ENCODE results near the gene CARD19. TPM values are rescaled to one million over a fixed set of nuclear protein-coding genes. Genes with fewer than 3 reads are reported as not detected.

CARD19 gene
- total RNA-seq, 1 donor from 2014 or later: 15.6 TPM

DNA sequence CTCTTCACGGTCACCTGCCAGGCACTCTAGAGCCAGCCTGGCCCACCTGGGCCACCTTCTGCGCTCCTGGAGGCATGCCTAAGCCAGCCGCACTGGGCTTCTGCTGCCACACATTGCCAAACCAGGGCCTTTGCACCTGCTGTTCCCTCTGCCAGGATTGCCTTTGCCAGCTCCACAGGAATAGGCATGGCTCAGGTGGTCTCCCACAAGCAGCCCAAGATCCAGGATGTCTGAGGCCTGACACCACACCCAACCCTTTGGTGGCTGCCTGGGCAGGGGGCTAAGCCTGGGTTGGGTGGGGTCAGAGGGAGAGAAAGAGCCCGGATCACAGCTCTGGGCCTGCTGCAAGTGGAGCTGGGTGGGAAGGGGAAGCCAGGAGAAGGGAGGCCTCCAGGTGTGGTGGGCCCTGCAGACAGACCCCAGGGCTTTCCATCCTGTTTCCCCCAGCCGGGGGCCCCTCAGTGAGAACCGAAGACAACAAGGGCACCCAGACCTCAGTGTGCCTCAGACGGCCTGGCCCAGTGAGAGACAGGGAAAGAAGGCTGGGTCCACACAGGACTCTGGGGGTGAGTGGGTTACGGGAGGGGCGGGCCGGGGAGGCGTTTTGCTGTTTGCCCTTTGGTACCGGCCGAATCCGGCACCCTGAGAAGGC is 38.2 kb upstream of the CARD19 start:
- Mint-ChIP-seq H3K27ac (peak overlapping the region; percentile 88), H3K9me3 (no peaks in the 10 kb centered on the region), H3K27me3 (no peaks in the 10 kb centered on the region), H3K4me1 (peaks cover 56% of the 10 kb centered on the region), H3K4me3 (peak overlapping the region; percentile 69), H3K36me3 (ENCODE audit: low read depth) (no peaks in the 10 kb centered on the region)
- intact Hi-C loops (cut with micrococcal nuclease): loop anchor here (1.0 to 2.0 kb wide), 7 partner anchors 15 to 180 kb away; partner anchors contain the start of genes NINJ1 and ZNF484
- ATAC-seq (ENCODE audit: low read depth): peak; percentile 41
- ChIA-PET CTCF (interaction anchor here (1.1 kb wide), 1 partner anchor 55 kb away, joined by 3 read pairs; no protein-coding TSS in a partner anchor), POLR2A (interaction anchor here (5.1 kb wide), 1 partner anchor 38 kb away, joined by 41 read pairs; the partner anchor contains the start of gene CARD19)
- TF ChIP-seq, protein P1, sequence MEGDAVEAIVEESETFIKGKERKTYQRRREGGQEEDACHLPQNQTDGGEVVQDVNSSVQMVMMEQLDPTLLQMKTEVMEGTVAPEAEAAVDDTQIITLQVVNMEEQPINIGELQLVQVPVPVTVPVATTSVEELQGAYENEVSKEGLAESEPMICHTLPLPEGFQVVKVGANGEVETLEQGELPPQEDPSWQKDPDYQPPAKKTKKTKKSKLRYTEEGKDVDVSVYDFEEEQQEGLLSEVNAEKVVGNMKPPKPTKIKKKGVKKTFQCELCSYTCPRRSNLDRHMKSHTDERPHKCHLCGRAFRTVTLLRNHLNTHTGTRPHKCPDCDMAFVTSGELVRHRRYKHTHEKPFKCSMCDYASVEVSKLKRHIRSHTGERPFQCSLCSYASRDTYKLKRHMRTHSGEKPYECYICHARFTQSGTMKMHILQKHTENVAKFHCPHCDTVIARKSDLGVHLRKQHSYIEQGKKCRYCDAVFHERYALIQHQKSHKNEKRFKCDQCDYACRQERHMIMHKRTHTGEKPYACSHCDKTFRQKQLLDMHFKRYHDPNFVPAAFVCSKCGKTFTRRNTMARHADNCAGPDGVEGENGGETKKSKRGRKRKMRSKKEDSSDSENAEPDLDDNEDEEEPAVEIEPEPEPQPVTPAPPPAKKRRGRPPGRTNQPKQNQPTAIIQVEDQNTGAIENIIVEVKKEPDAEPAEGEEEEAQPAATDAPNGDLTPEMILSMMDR (IDR thresholded peaks at IDR 0.05): no peak
- peak; percentile 39 for DNase-seq

DNA sequence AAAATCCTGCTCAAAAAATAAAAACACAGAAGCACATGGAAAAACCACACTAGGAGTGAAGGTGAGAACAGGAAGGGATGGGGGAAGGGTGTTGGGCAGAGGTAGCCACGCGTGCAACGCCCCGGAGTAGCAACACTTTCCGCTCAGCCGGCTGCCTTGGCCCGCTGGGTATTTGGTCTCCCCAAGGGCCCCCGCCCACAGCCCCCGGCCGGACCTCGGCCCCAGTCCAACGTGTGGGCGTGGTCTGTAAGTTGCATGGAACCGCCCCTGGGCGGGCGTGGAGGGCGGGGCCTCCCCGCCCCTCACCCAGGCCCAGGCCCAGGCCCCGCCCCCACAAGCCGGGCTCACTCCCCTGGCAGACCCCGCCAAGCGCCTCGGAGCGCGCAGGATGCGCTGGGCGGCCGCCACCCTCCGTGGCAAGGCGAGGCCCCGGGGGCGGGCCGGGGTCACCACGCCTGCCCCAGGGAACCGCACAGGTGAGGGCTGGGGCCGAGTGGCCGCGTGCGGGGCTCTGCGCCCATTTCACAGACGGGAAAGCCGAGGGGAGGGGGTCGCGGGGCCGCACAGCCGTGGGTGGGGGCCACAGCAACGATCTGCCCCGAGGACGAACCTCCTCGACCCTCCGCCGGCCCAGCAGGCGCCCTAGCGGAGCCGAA is 37.5 kb upstream of the CARD19 start, which contains the start of gene SUSD3:
Gene SUSD3 (plus strand): TSS at position 347 of the 656 bp plus-strand sequence. CDS start 42 bp downstream, at position 389.
- Mint-ChIP-seq H3K27me3 (no peaks in the 10 kb centered on the region), H3K27ac (peak within 1 kb of the TSS; percentile 95), H3K9me3 (no peaks in the 10 kb centered on the region), H3K4me1 (peaks cover 62% of the 10 kb centered on the region), H3K4me3 (peak within 1 kb of the TSS; percentile 87), H3K36me3 (ENCODE audit: low read depth) (no peaks in the 10 kb centered on the region)
- TF ChIP-seq, protein P1 (IDR thresholded peaks at IDR 0.05): no peak
- intact Hi-C loops (cut with micrococcal nuclease): loop anchor here (1.0 to 2.0 kb wide), 7 partner anchors 15 to 180 kb away; partner anchors contain the start of genes NINJ1 and ZNF484
- ChIA-PET CTCF (no interaction called here), POLR2A (interaction anchor here (0.9 to 5.1 kb wide), 6 partner anchors 25 to 508 kb away, joined by 3 to 41 read pairs (median 6); partner anchors contain the start of gene CARD19)
- ATAC-seq (ENCODE audit: low read depth) (peak; percentile 75), DNase-seq (peak; percentile 73)

DNA sequence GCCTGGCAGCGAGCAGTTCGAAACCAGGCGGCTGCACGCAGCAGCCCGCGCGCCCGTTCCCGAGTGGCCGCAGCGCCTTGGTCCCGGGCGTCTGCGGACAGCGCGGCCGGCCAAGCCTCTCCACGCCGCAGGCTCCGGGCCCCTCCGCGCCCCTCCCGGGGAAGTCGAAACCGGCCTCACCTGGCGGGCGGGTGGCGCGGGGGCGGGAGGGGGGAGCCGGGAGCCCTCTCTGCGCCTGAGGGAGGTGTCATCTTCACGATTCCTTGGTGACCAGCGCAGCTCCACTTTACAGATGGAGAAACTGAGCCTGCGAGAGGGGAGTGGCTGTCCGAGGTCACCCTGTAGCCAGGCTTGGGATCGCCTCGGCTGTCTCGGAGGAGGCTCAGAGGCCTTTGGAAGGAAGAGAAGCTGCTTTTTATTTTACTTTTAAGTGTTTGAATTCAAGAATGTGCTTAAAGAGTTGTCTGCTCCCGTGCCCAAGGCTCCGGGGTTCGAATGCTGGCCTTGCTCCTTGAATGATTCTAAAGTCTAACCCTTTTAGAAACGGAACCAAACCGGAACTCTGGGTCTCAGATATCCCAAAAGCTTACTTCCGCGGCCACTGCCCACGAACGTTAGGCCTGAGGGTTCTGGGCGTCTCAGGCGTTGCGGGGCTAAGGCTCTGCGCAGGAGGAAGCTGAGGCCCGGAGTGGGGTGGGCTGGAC is 36.9 kb upstream of the CARD19 start:
- Mint-ChIP-seq H3K27ac (peak overlapping the region; percentile 95), H3K9me3 (no peaks in the 10 kb centered on the region), H3K4me3 (peak overlapping the region; percentile 87), H3K4me1 (peaks cover 69% of the 10 kb centered on the region), H3K27me3 (no peaks in the 10 kb centered on the region), H3K36me3 (ENCODE audit: low read depth) (no peaks in the 10 kb centered on the region)
- TF ChIP-seq, protein P1 (IDR thresholded peaks at IDR 0.05): no peak
- ChIA-PET CTCF (no interaction called here), POLR2A (interaction anchor here (0.9 to 5.1 kb wide), 7 partner anchors 25 to 508 kb away, joined by 3 to 41 read pairs (median 5); partner anchors contain the start of gene CARD19)
- DNase-seq (no peak), ATAC-seq (ENCODE audit: low read depth) (peak; percentile 4)
- intact Hi-C loops (cut with micrococcal nuclease): loop anchor here (2.0 kb wide), 1 partner anchor 76 kb away; the partner anchor contains the start of gene NINJ1

DNA sequence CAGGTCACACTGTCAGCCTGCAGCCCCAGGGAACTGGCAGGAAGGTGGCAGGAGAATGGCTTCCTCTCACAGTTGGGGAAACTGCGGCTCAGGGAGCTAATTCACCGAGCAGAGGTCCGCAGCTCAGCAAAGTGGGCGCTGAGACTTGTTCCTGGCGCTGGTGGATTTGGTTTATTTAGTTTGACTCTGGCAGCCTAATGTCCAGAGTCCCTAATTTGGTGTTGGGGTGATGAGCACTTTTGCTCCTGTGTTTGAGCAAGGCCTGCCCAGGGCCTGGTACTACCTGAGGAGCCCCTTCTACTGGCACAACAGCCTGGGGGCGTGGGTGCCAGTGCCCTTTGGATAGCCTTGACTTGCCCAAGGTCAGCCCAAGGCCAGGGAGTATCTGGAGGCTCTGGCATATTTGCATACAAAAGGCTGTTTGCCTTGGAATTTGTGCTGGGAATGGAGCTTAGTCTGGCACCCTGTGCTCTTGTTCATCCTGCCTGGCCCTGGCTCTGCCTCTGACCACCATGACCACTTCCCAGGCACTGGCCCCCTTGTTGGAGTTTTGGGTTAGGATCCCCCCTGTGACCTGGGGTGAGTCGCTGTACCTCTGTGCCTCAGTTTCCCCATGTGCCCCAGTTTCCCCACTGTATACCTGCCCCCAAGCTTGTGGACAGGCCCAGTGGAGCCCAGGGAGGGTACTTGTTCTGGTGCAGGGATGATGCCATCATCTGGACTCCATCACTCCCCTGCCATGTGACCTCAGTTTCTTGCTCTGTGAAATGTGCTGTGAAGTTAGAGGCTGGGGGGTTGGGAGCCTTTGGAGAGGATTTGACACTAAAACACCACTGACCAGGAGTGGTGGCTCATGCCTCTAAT is 36.1 kb upstream of the CARD19 start:
- no peaks in the 10 kb centered on the region for H3K27me3 Mint-ChIP-seq
- ChIA-PET CTCF (interaction anchor here (1.2 kb wide), 1 partner anchor 56 kb away, joined by 3 read pairs; no protein-coding TSS in a partner anchor), POLR2A (interaction anchor here (0.8 to 5.1 kb wide), 9 partner anchors 22 to 507 kb away, joined by 3 to 41 read pairs (median 5); partner anchors contain the start of gene CARD19)
- peak overlapping the region; percentile 87 for H3K4me3 Mint-ChIP-seq
- TF ChIP-seq, protein P1 (IDR thresholded peaks at IDR 0.05): no peak
- H3K27ac Mint-ChIP-seq: peak overlapping the region; percentile 95
- peaks cover 77% of the 10 kb centered on the region for H3K4me1 Mint-ChIP-seq
- ATAC-seq (ENCODE audit: low read depth): no peak
- intact Hi-C loops (cut with micrococcal nuclease): loop anchor here (2.0 to 10.0 kb wide), 2 partner anchors 75 to 295 kb away; partner anchors contain the start of genes BICD2 and NINJ1
- no peak for DNase-seq
- peaks cover 2% of the 10 kb centered on the region for H3K36me3 Mint-ChIP-seq (ENCODE audit: low read depth)
- no peaks in the 10 kb centered on the region for H3K9me3 Mint-ChIP-seq
